Measurements from ENCODE around the gene ALG3. TPM values are rescaled to one million over a fixed set of nuclear protein-coding genes. Genes with fewer than 3 reads are reported as not detected.

The ALG3 gene
- total RNA-seq, 1 experiment from 2014 or later = 72.7 TPM

GRCh38 chr3:184233127-184233843 is 15.5 kb downstream of the ALG3 start:
- H3K4me3 ChIP-seq (ENCODE audit: low read depth in 2 of 2, low read length in 2 of 2) = no peak overlapping the region
- no peak overlapping the region for H3K27ac ChIP-seq (ENCODE audit: low read length)
- in situ Hi-C loops (cut with HindIII; ENCODE audit: low pct_unique_long_range_greater_than_20kb, low sequenced_read_pairs) = no loop called here
- ATAC-seq = no peak
- peaks cover 2% of the 10 kb centered on the region; the same call in 1 of the 2 replicates for H3K36me3 ChIP-seq (ENCODE audit: control insufficient read depth, insufficient read depth, low read length)
- BruUV-seq (replicated peaks) = no TSS peak
- H3K4me1 ChIP-seq (ENCODE audit: control insufficient read depth, insufficient read depth, low read length) = no peaks in the 10 kb centered on the region; the same call in 1 of the 2 replicates
- CTCF ChIA-PET = interaction anchor here (0.6 kb wide), 1 partner anchor 152 kb away, joined by 13 read pairs; no protein-coding TSS in a partner anchor
- no peaks in the 10 kb centered on the region for H3K9me3 ChIP-seq (ENCODE audit: control insufficient read depth, insufficient read depth, low read depth, low read length)
- TF ChIP-seq SIN3A (IDR thresholded peaks at IDR 0.05; ENCODE audit: borderline replicate concordance, insufficient read depth, low read depth, low read length) = no peak
- TF ChIP-seq REST (IDR thresholded peaks at IDR 0.05; ENCODE audit: insufficient read depth in 1 of 2, low read depth in 2 of 2, low read length in 1 of 2) = no peak
- no peak for TF ChIP-seq TCF7L2 (IDR thresholded peaks at IDR 0.05; ENCODE audit: low read depth, low read length)
- no peak for TF ChIP-seq POLR2AphosphoS5 (IDR thresholded peaks at IDR 0.05; ENCODE audit: low read depth, low read length)
- TF ChIP-seq CTCF (IDR thresholded peaks at IDR 0.05) = no peak
- no peak for DNase-seq (ENCODE audit: low read depth, low spot score)
- peaks cover 12% of the 10 kb centered on the region; the same call in 1 of the 2 replicates for H3K27me3 ChIP-seq (ENCODE audit: control insufficient read depth, insufficient read depth, low read length)
- POLR2A ChIA-PET = no interaction called here
- intact Hi-C loops (cut with micrococcal nuclease; ENCODE audit: unreplicated experiment) = no loop called here

GRCh38 chr3:184231671-184232070 is 17.1 kb downstream of the ALG3 start:
- DNase-seq (ENCODE audit: low read depth, low spot score) = no peak
- Histone ChIP-seq H3K4me1 (ENCODE audit: control insufficient read depth, insufficient read depth, low read length) (no peaks in the 10 kb centered on the region; the same call in 1 of the 2 replicates), H3K9me3 (ENCODE audit: control insufficient read depth, insufficient read depth, low read depth, low read length) (no peaks in the 10 kb centered on the region), H3K27me3 (ENCODE audit: control insufficient read depth, insufficient read depth, low read length) (peaks cover 14% of the 10 kb centered on the region; the same call in 1 of the 2 replicates), H3K4me3 (ENCODE audit: low read depth in 2 of 2, low read length in 2 of 2) (no peak overlapping the region), H3K36me3 (ENCODE audit: control insufficient read depth, insufficient read depth, low read length) (peaks cover 2% of the 10 kb centered on the region; the same call in 1 of the 2 replicates), H3K27ac (ENCODE audit: low read length) (no peak overlapping the region)
- intact Hi-C loops (cut with micrococcal nuclease; ENCODE audit: unreplicated experiment) = no loop called here
- in situ Hi-C loops (cut with HindIII; ENCODE audit: low pct_unique_long_range_greater_than_20kb, low sequenced_read_pairs) = no loop called here
- POLR2A ChIA-PET = no interaction called here
- CTCF ChIA-PET = no interaction called here
- no peak for ATAC-seq
- no peak for TF ChIP-seq TCF7L2 (IDR thresholded peaks at IDR 0.05; ENCODE audit: low read depth, low read length)
- TF ChIP-seq REST (IDR thresholded peaks at IDR 0.05; ENCODE audit: insufficient read depth in 1 of 2, low read depth in 2 of 2, low read length in 1 of 2) = no peak
- TF ChIP-seq POLR2AphosphoS5 (IDR thresholded peaks at IDR 0.05; ENCODE audit: low read depth, low read length) = no peak
- no peak for TF ChIP-seq SIN3A (IDR thresholded peaks at IDR 0.05; ENCODE audit: borderline replicate concordance, insufficient read depth, low read depth, low read length)
- no peak for TF ChIP-seq CTCF (IDR thresholded peaks at IDR 0.05)
- no TSS peak for BruUV-seq (replicated peaks)

Measured in Panc1 (cell line).